ENCODE data around the gene PIEZO2.

PIEZO2 gene

GRCh38 chr18:10895976-10896375 is 253.4 kb downstream of the PIEZO2 start:
- Histone ChIP-seq H3K9me3 (ENCODE audit: low read length) (no peaks in the 10 kb centered on the region), H2AFZ (ENCODE audit: low read length) (no peak overlapping the region), H3K4me1 (ENCODE audit: insufficient read depth, low read length, severe bottlenecking) (peaks cover 61% of the 10 kb centered on the region), H4K20me1 (ENCODE audit: insufficient read depth, low read length) (no peaks in the 10 kb centered on the region), H3K4me3 (ENCODE audit: low read depth, low read length, poor library complexity, severe bottlenecking) (no peak overlapping the region), H3K27me3 (ENCODE audit: insufficient read depth, low read length) (no peaks in the 10 kb centered on the region), H3K79me2 (ENCODE audit: insufficient read depth, low read length) (no peaks in the 10 kb centered on the region), H3K9me2 (ENCODE audit: low read depth, low read length) (no peaks in the 10 kb centered on the region), H3K27ac (ENCODE audit: low read depth, low read length, poor library complexity, severe bottlenecking) (no peak overlapping the region), H3K36me3 (ENCODE audit: insufficient read depth, low read length) (no peaks in the 10 kb centered on the region), H3F3A (ENCODE audit: insufficient read depth, low read length) (no peaks in the 10 kb centered on the region), H3K9ac (ENCODE audit: low read length) (no peak overlapping the region), H3K4me2 (ENCODE audit: low read length) (no peak overlapping the region)
- TF ChIP-seq CTCF (IDR thresholded peaks at IDR 0.05; ENCODE audit: low read length): no peak
- no peak for TF ChIP-seq EZH2 (IDR thresholded peaks at IDR 0.05; ENCODE audit: borderline replicate concordance, low read length)

GRCh38 chr18:10894501-10894900 is 254.9 kb downstream of the PIEZO2 start:
- no peaks in the 10 kb centered on the region for H3K9me3 ChIP-seq (ENCODE audit: low read length)
- H3K27ac ChIP-seq (ENCODE audit: low read depth, low read length, poor library complexity, severe bottlenecking): peak overlapping the region; percentile 84
- TF ChIP-seq EZH2 (IDR thresholded peaks at IDR 0.05; ENCODE audit: borderline replicate concordance, low read length) (no peak), CTCF (IDR thresholded peaks at IDR 0.05; ENCODE audit: low read length) (no peak)
- no peak overlapping the region for H3K4me2 ChIP-seq (ENCODE audit: low read length)
- H3K4me3 ChIP-seq (ENCODE audit: low read depth, low read length, poor library complexity, severe bottlenecking): no peak overlapping the region
- H3K9ac ChIP-seq (ENCODE audit: low read length): no peak overlapping the region
- no peaks in the 10 kb centered on the region for H3K9me2 ChIP-seq (ENCODE audit: low read depth, low read length)
- no peaks in the 10 kb centered on the region for H3K79me2 ChIP-seq (ENCODE audit: insufficient read depth, low read length)
- no peaks in the 10 kb centered on the region for H3K27me3 ChIP-seq (ENCODE audit: insufficient read depth, low read length)
- peaks cover 64% of the 10 kb centered on the region for H3K4me1 ChIP-seq (ENCODE audit: insufficient read depth, low read length, severe bottlenecking)
- no peaks in the 10 kb centered on the region for H3F3A ChIP-seq (ENCODE audit: insufficient read depth, low read length)
- H3K36me3 ChIP-seq (ENCODE audit: insufficient read depth, low read length): no peaks in the 10 kb centered on the region
- H2AFZ ChIP-seq (ENCODE audit: low read length): no peak overlapping the region
- no peaks in the 10 kb centered on the region for H4K20me1 ChIP-seq (ENCODE audit: insufficient read depth, low read length)

GRCh38 chr18:10893761-10894160 is 255.6 kb downstream of the PIEZO2 start:
- Histone ChIP-seq H3K4me3 (ENCODE audit: low read depth, low read length, poor library complexity, severe bottlenecking) (no peak overlapping the region), H3K9ac (ENCODE audit: low read length) (no peak overlapping the region; the same call in 1 of the 2 replicates), H3K4me2 (ENCODE audit: low read length) (no peak overlapping the region; the same call in 1 of the 2 replicates), H3K27ac (ENCODE audit: low read depth, low read length, poor library complexity, severe bottlenecking) (peak overlapping the region; percentile 84), H2AFZ (ENCODE audit: low read length) (no peak overlapping the region), H3K36me3 (ENCODE audit: insufficient read depth, low read length) (no peaks in the 10 kb centered on the region), H3K27me3 (ENCODE audit: insufficient read depth, low read length) (no peaks in the 10 kb centered on the region), H4K20me1 (ENCODE audit: insufficient read depth, low read length) (no peaks in the 10 kb centered on the region), H3K4me1 (ENCODE audit: insufficient read depth, low read length, severe bottlenecking) (peaks cover 64% of the 10 kb centered on the region), H3K9me2 (ENCODE audit: low read depth, low read length) (no peaks in the 10 kb centered on the region), H3K9me3 (ENCODE audit: low read length) (no peaks in the 10 kb centered on the region), H3K79me2 (ENCODE audit: insufficient read depth, low read length) (no peaks in the 10 kb centered on the region), H3F3A (ENCODE audit: insufficient read depth, low read length) (no peaks in the 10 kb centered on the region)
- TF ChIP-seq CTCF (IDR thresholded peaks at IDR 0.05; ENCODE audit: low read length) (no peak), EZH2 (IDR thresholded peaks at IDR 0.05; ENCODE audit: borderline replicate concordance, low read length) (no peak)

All from OCI-LY1 (cell line).